GM12878 (cell line): ENCODE results near the gene PIGS. TPM values are rescaled to one million over a fixed set of nuclear protein-coding genes. Genes with fewer than 3 reads are reported as not detected.

Experiments used
- ATAC-seq: fragments of 200-7000 bp; cut with Tn5 transposase; 3 replicates; pipeline ENCODE4 v1.9.1; 2020; ENCODE audit warnings: mild to moderate bottlenecking, moderate library complexity
- BruUV-seq: library from RNA; stranded (reverse); fragments of 400-500 nt; replicated peaks from 2 replicates; lab custom pipeline; 2021; lab: Mats Ljungman, UMichigan
- CTCF ChIA-PET: fragments of 300-600 bp; sonication (Branson Sonifier 250); formaldehyde crosslinking; extraction: SDS; loops from one replicate; lab custom pipeline; 2021; ENCODE audit warnings: inconsistent platforms; lab: Yijun Ruan, JAX
- POLR2A ChIA-PET: fragments of 350-600 bp; formaldehyde crosslinking; extraction: SDS; loops from one replicate; lab custom pipeline; 2021; ENCODE audit warnings: inconsistent platforms; lab: Charles Lee
- RAD21 ChIA-PET: fragments of 300-600 bp; sonication (Branson Sonifier 250); formaldehyde crosslinking; loops from one replicate; lab custom pipeline; 2023; ENCODE audit warnings: antibody characterized with exemption; ENCODE audit not compliant: unreplicated experiment; lab: Charles Lee
- SMC1A ChIA-PET: fragments of 300-600 bp; sonication (Branson Sonifier 250); formaldehyde crosslinking; loops from one replicate; lab custom pipeline; 2023; ENCODE audit not compliant: unreplicated experiment, uncharacterized antibody; lab: Charles Lee
- DNase-seq: peaks from one replicate; pipeline ENCODE4 v3.0.0-alpha.2; 2011; ENCODE audit warnings: low read depth, low spot score
- FAIRE-seq: peaks from 3 replicates; lab custom pipeline; 2011; peaks lifted over from hg19 to GRCh38; lab: Jason Lieb, UNC
- H2AFZ ChIP-seq: 2 replicates; pipeline ENCODE4 v1.6.0; 2011; ENCODE audit warnings: low read depth, low read length, control low read depth; ENCODE audit not compliant: control insufficient read depth
- H3K27ac ChIP-seq: 2 replicates; pipeline ENCODE4 v1.5.1; 2011; ENCODE audit warnings: control low read depth; ENCODE audit not compliant: control insufficient read depth, insufficient read depth
- H3K27me3 ChIP-seq, 2 experiments: replicated peaks in 1 of 2; 2 replicates each; pipeline versions ENCODE4 v1.6.0 to v1.6.1; 2011; ENCODE audit warnings: low read length in 1 of 2; ENCODE audit not compliant: control insufficient read depth in 2 of 2, insufficient read depth in 2 of 2
- H3K36me3 ChIP-seq, 2 experiments: 2 replicates each; pipeline ENCODE4 v1.5.1; 2011; ENCODE audit warnings: low read length in 1 of 2; ENCODE audit not compliant: control insufficient read depth in 2 of 2, insufficient read depth in 2 of 2
- H3K4me1 ChIP-seq: 2 replicates; pipeline ENCODE4 v1.6.1; 2011; ENCODE audit warnings: mild to moderate bottlenecking, low read length, moderate library complexity, mixed read lengths; ENCODE audit not compliant: control insufficient read depth, insufficient read depth
- H3K4me2 ChIP-seq: 2 replicates; pipeline ENCODE4 v1.6.0; 2011; ENCODE audit warnings: control low read depth; ENCODE audit not compliant: control insufficient read depth, insufficient read depth
- H3K4me3 ChIP-seq: fragments of 200-600 bp; sonication (generic); 2 replicates; pipeline ENCODE4 v1.5.1; 2016
- H3K79me2 ChIP-seq: 2 replicates; pipeline ENCODE4 v1.6.0; 2011; ENCODE audit warnings: low read length; ENCODE audit not compliant: control insufficient read depth, insufficient read depth
- H3K9ac ChIP-seq: 2 replicates; pipeline ENCODE4 v1.8.0; 2011; ENCODE audit warnings: low read length, control low read depth, mixed read lengths; ENCODE audit not compliant: control insufficient read depth, insufficient read depth
- H3K9me3 ChIP-seq: replicated peaks from 3 replicates; pipeline ENCODE4 v1.5.1; 2011; ENCODE audit warnings: mild to moderate bottlenecking, low read length; ENCODE audit not compliant: control insufficient read depth, insufficient read depth
- H4K20me1 ChIP-seq: 2 replicates; pipeline ENCODE4 v1.6.0; 2011; ENCODE audit not compliant: control insufficient read depth, insufficient read depth
- EED ChIP-seq: sonication (generic); IDR thresholded peaks from 2 replicates; pipeline ENCODE4 v1.6.1; 2016; ENCODE audit warnings: antibody characterized with exemption, low read depth
- WGBS: methylation state at CpG from one replicate; pipeline ENCODE4 v1.1.6; 2016; ENCODE audit warnings: low lambda C conversion rate; ENCODE audit not compliant: insufficient replicate concordance, insufficient coverage; ENCODE audit errors: missing lambda C conversion rate; 5-methylcytosine and 5-hydroxymethylcytosine counted together
- in situ Hi-C: fragments of 300-500 bp; cut with MboI; formaldehyde crosslinking; loops from 9 replicates; pipeline ENCODE4 v1.14.3; 2018; ENCODE audit warnings: mixed read lengths
- intact Hi-C: fragments of 100-400 bp; cut with micrococcal nuclease; formaldehyde crosslinking; loops from one replicate; pipeline ENCODE4 v1.14.2; 2022; ENCODE audit not compliant: unreplicated experiment
- polyA plus RNA-seq, 11 experiments: library from polyadenylated mRNA; depleted of rRNA in 4 of 11; unstranded in 6 of 11; stranded (reverse) in 5 of 11; fragments of >200 nt; fragmentation: Nextera tagmentation in 4 of 11; fragmentation: Illumina TruSeq in 1 of 11; extraction: Ambion mirVana in 4 of 11; extraction: Trizol in 1 of 11; gene quantifications; 1 replicate in 1 of 11; 2 replicates in 10 of 11; pipeline versions ENCODE4 v1.2.1 to v1.2.3, GENCODE V29; 2011 to 2016; ENCODE audit warnings: inconsistent platforms in 2 of 11, missing spikeins in 2 of 11, low read depth in 1 of 11
- total RNA-seq, 4 experiments: library from RNA; depleted of rRNA in 3 of 4; stranded (reverse); fragments of >200 nt in 3 of 4; fragmentation: Illumina TruSeq in 1 of 4; extraction: Trizol in 1 of 4; gene quantifications; 2 replicates each; pipeline versions ENCODE4 v1.2.1 to v1.2.3, GENCODE V29; 2013 to 2021
- TF ChIP-seq, protein P1 (sequence below): IDR thresholded peaks from 2 replicates; pipeline ENCODE4 v1.6.1; 2011; ENCODE audit warnings: borderline replicate concordance, low read depth, mild to moderate bottlenecking, moderate library complexity, mixed read lengths, low read length; ENCODE audit not compliant: insufficient read depth; ENCODE audit errors: extremely low read length

Gene PIGS
- total and polyA plus RNA-seq, 10 of the 15 experiments (the other 5 are each of a cell fraction or from before 2014, with no cell fraction given) = 27.5 to 73.7 (median 50.7) TPM

DNA sequence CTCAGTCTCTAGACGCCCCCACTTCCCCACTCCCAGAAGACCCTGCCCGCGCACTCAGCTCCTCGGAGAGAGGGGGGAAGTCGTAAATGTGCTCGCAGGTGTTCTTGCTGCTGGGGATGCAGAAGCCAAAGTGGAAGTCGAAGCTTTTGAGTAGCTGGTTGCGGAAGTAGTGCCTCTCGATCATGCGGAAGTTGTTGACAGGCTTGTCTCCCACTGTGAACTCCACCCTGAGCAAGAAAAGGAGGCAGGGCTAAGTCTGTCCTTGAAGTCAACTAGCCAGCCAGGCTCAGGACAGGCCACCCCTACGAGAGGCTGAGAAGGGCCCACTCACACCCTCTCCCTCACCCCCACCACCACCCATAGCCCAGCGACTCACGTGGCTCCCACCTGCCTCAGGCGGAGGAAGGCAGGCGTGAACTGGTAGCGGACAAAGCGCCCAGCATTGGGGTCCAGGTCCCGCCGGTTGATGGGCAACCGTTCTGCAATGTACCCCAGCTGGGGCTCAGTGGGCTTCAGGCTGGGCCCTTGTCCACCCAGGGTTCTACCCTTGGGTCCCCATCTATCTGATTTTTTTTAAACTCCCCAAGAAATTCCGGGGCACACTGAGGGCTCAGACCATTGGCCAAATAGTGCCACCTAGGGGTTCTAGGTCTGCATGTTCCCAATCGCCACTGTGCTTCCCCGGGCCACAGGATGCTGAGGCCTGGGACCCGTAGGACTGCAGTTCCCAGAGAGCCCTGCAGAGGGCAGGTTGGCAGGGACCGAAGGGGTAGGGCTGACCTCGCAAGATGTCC, 23.5 kb downstream of the PIGS start (continued):
- TF ChIP-seq EED = peak; percentile 35; the same call in 1 of the 2 replicates

DNA sequence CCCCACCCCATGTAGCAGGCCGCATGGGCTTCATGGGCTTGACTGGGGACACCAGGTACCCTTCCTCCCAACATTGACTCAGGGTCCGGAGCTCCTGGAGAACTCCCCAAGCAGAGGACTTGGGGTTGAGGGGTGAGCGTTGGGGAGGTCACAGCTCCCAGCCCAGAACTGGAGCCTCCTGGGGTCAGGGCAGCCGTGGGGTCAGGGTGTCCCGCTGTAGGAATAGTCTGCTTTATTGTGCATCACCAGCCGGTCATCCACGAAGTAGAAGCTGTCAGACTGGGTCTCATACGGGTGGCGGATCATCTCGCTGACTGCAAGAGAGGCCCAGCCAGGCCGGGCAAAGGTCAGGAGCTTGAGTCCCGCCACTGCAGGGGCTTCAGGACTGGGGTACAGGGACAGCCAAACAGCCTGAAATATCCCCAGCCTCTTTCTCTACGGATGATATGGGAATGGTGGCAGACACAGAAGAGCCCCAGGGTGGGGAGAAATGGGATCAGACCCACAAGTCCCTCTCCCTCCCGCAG, 24.2 kb downstream of the PIGS start:
- Histone ChIP-seq H3K27me3 (no peaks in the 10 kb centered on the region), H3K4me1 (peaks cover 38% of the 10 kb centered on the region), H3K9me3 (no peaks in the 10 kb centered on the region), H3K36me3 (peaks cover 2 to 3% of the 10 kb centered on the region in 2 experiments; a peak in 1 of 4 replicates), H2AFZ (peak overlapping the region; percentile 76; the same call in 1 of the 2 replicates), H4K20me1 (no peaks in the 10 kb centered on the region), H3K9ac (peak overlapping the region; percentile 57; the same call in 1 of the 2 replicates), H3K4me3 (peak overlapping the region; percentile 98; the same call in 1 of the 2 replicates), H3K79me2 (peaks cover 47% of the 10 kb centered on the region), H3K4me2 (peak overlapping the region; percentile 97), H3K27ac (peak overlapping the region; percentile 73)
- DNase-seq (no peak), ATAC-seq (no peak), FAIRE-seq (no peak)
- BruUV-seq = TSS peak; percentile 61
- intact Hi-C loops = loop anchor here (10.0 kb wide), 2 partner anchors 102 to 172 kb away; partner anchors contain the start of genes SARM1 and VTN
- RAD21 ChIA-PET = interaction anchor here (0.8 to 8.3 kb wide), 10 partner anchors 11 to 173 kb away, joined by 3 to 102 read pairs (median 6); partner anchors contain the start of genes ALDOC, PIGS and RPL23A
- in situ Hi-C loops = loop anchor here (5.0 to 10.0 kb wide), 2 partner anchors 50 to 172 kb away; partner anchors contain the start of genes SARM1 and VTN
- SMC1A ChIA-PET = interaction anchor here (1.0 to 6.1 kb wide), 9 partner anchors 22 to 66 kb away, joined by 3 to 89 read pairs (median 5); partner anchors contain the start of gene PIGS
- 92% methylated on average over 14 of the region's 14 CpGs for WGBS
- POLR2A ChIA-PET = interaction anchor here (0.8 to 9.1 kb wide), 7 partner anchors 11 to 173 kb away, joined by 3 to 148 read pairs (median 4); partner anchors contain the start of genes ALDOC, PIGS and RPL23A
- TF ChIP-seq, protein P1, sequence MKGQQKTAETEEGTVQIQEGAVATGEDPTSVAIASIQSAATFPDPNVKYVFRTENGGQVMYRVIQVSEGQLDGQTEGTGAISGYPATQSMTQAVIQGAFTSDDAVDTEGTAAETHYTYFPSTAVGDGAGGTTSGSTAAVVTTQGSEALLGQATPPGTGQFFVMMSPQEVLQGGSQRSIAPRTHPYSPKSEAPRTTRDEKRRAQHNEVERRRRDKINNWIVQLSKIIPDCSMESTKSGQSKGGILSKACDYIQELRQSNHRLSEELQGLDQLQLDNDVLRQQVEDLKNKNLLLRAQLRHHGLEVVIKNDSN = no peak
- CTCF ChIA-PET = interaction anchor here (0.6 to 13.9 kb wide), 24 partner anchors 10 to 968 kb away, joined by 3 to 316 read pairs (median 3); partner anchors contain the start of genes ALDOC, IFT20, PIGS and RSKR
